ENCODE measurements around the gene SLC4A4. TPM values are rescaled to one million over a fixed set of nuclear protein-coding genes. Genes with fewer than 3 reads are reported as not detected.

SLC4A4 gene
- total RNA-seq, 1 experiment from 2014 or later = 0.05 TPM

GRCh38 chr4:71602289-71602900 is 263.6 kb downstream of the SLC4A4 start:
- H3K27me3 ChIP-seq (replicated peaks) = no peaks in the 10 kb centered on the region
- H3K9me3 ChIP-seq (replicated peaks) = no peaks in the 10 kb centered on the region
- H3K36me3 ChIP-seq = no peaks in the 10 kb centered on the region
- H3K4me3 ChIP-seq = no peak overlapping the region
- H3K4me1 ChIP-seq (replicated peaks) = no peaks in the 10 kb centered on the region; the same call in 1 of the 2 replicates
- peak in 1 of 2 experiments; percentile 42 for DNase-seq (ENCODE audit: low read depth in 1 of 2, low spot score in 2 of 2)
- peak overlapping the region; percentile 70 for H3K27ac ChIP-seq

- Histone ChIP-seq H3K27me3 (replicated peaks) (no peaks in the 10 kb centered on the region), H3K4me1 (replicated peaks) (no peaks in the 10 kb centered on the region; the same call in 1 of the 2 replicates), H3K36me3 (no peaks in the 10 kb centered on the region), H3K9me3 (replicated peaks) (no peaks in the 10 kb centered on the region), H3K27ac (no peak overlapping the region), H3K4me3 (no peak overlapping the region)
- no peak for DNase-seq (ENCODE audit: low read depth in 1 of 2, low spot score in 2 of 2)
These were observed 266.0 kb downstream of the SLC4A4 start for GRCh38 chr4:71604785-71605184.

- H3K9me3 ChIP-seq (replicated peaks) = no peaks in the 10 kb centered on the region
- DNase-seq (ENCODE audit: low read depth in 1 of 2, low spot score in 2 of 2) = no peak
- H3K4me3 ChIP-seq = no peak overlapping the region
- H3K4me1 ChIP-seq (replicated peaks) = no peaks in the 10 kb centered on the region; the same call in 1 of the 2 replicates
- no peaks in the 10 kb centered on the region for H3K36me3 ChIP-seq
- H3K27me3 ChIP-seq (replicated peaks) = no peaks in the 10 kb centered on the region
- H3K27ac ChIP-seq = no peak overlapping the region
These were observed 268.3 kb downstream of the SLC4A4 start for GRCh38 chr4:71607109-71607508.

- Histone ChIP-seq H3K4me3 (no peak overlapping the region), H3K36me3 (no peaks in the 10 kb centered on the region), H3K27me3 (replicated peaks) (no peaks in the 10 kb centered on the region), H3K27ac (no peak overlapping the region), H3K9me3 (replicated peaks) (no peaks in the 10 kb centered on the region), H3K4me1 (replicated peaks) (no peaks in the 10 kb centered on the region)
- peak in 1 of 2 experiments; percentile 2 for DNase-seq (ENCODE audit: low read depth in 1 of 2, low spot score in 2 of 2)
These were observed 269.2 kb downstream of the SLC4A4 start for GRCh38 chr4:71607780-71608677.

GRCh38 chr4:71608678-71609071 is 269.9 kb downstream of the SLC4A4 start:
- H3K27ac ChIP-seq = no peak overlapping the region
- DNase-seq (ENCODE audit: low read depth in 1 of 2, low spot score in 2 of 2) = no peak
- no peaks in the 10 kb centered on the region for H3K4me1 ChIP-seq (replicated peaks)
- no peaks in the 10 kb centered on the region for H3K9me3 ChIP-seq (replicated peaks)
- no peaks in the 10 kb centered on the region for H3K27me3 ChIP-seq (replicated peaks)
- no peak overlapping the region for H3K4me3 ChIP-seq
- no peaks in the 10 kb centered on the region for H3K36me3 ChIP-seq

GRCh38 chr4:71609167-71609566 is 270.3 kb downstream of the SLC4A4 start:
- no peak for DNase-seq (ENCODE audit: low read depth in 1 of 2, low spot score in 2 of 2)
- Histone ChIP-seq H3K9me3 (replicated peaks) (no peaks in the 10 kb centered on the region), H3K27me3 (replicated peaks) (no peaks in the 10 kb centered on the region), H3K27ac (no peak overlapping the region), H3K4me3 (no peak overlapping the region), H3K4me1 (replicated peaks) (no peaks in the 10 kb centered on the region), H3K36me3 (no peaks in the 10 kb centered on the region)

GRCh38 chr4:71609651-71610050 is 270.8 kb downstream of the SLC4A4 start:
- Histone ChIP-seq H3K27ac (no peak overlapping the region), H3K9me3 (replicated peaks) (no peaks in the 10 kb centered on the region), H3K27me3 (replicated peaks) (no peaks in the 10 kb centered on the region), H3K4me1 (replicated peaks) (no peaks in the 10 kb centered on the region), H3K4me3 (no peak overlapping the region), H3K36me3 (no peaks in the 10 kb centered on the region)
- DNase-seq (ENCODE audit: low read depth in 1 of 2, low spot score in 2 of 2) = no peak

- Histone ChIP-seq H3K36me3 (no peaks in the 10 kb centered on the region), H3K4me3 (no peak overlapping the region), H3K27ac (no peak overlapping the region), H3K9me3 (replicated peaks) (no peaks in the 10 kb centered on the region), H3K27me3 (replicated peaks) (no peaks in the 10 kb centered on the region), H3K4me1 (replicated peaks) (no peaks in the 10 kb centered on the region)
- DNase-seq (ENCODE audit: low read depth in 1 of 2, low spot score in 2 of 2) = no peak
These were observed 275.8 kb downstream of the SLC4A4 start for GRCh38 chr4:71614621-71615020.

- Histone ChIP-seq H3K4me1 (replicated peaks) (no peaks in the 10 kb centered on the region), H3K9me3 (replicated peaks) (no peaks in the 10 kb centered on the region), H3K36me3 (no peaks in the 10 kb centered on the region), H3K4me3 (no peak overlapping the region), H3K27me3 (replicated peaks) (no peaks in the 10 kb centered on the region), H3K27ac (no peak overlapping the region)
- DNase-seq (ENCODE audit: low read depth in 1 of 2, low spot score in 2 of 2) = no peak
These were observed 277.5 kb downstream of the SLC4A4 start for GRCh38 chr4:71616168-71616811.

All from SJSA1 (cell line).